GM19099 (cell line): Measurements from ENCODE around the gene BGN.

Source experiments
- POLR2A ChIP-seq: IDR thresholded peaks from 3 replicates; pipeline ENCODE4 v1.6.1; 2011; ENCODE audit warnings: low read depth; ENCODE audit not compliant: insufficient read length; ENCODE audit errors: extremely low read depth

BGN gene

GRCh38 chrX:153471663-153472280, 23.0 kb upstream of the BGN start:
- no peak for TF ChIP-seq POLR2A

- TF ChIP-seq POLR2A = no peak
These were observed 21.7 kb upstream of the BGN start for GRCh38 chrX:153473126-153473525.

- TF ChIP-seq POLR2A = no peak
These were observed 20.5 kb upstream of the BGN start for GRCh38 chrX:153474266-153474665.

DNA sequence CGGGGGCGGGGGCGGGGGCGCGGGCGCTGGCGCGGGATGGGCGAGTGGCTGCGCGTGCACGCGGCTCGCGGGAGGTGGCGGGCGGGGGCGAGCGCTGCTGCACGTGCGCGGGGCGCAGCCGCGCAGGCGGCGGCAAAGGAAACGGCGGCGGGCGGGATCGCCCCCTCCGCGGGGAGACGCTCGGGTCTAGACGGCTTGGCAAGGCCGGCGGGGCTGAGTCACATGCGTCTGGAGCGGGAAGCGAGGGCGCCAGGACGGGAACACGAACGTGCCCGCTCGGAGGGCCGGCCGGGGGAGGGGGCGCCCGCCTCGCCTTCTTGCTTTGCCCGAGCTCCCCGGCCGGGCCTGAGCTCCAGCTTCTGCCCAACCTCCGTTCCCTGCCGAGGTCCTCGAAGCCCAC, 20.1 kb upstream of the BGN start:
- TF ChIP-seq POLR2A = no peak

DNA sequence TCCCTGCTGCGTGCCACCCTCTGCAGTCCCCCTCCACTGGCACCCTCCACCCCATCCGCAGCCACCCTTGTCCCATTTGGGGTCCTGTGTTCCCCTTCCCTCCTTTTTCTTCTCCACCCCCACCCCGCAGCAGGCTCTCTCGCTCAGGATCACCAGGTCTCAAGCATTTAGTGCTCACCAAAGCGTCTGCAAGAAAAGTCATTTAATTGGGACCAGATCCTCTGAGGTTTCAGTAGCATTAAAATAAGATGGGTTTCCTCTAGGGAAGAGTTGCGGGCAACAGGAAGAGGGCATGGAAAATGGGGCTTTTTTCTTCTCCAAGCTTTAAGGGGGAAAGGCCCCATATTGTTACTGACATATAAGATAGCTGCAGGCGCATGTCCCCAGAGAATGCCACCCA, 19.5 kb upstream of the BGN start:
- no peak for TF ChIP-seq POLR2A

GRCh38 chrX:153475751-153476281, 19.0 kb upstream of the BGN start:
- no peak for TF ChIP-seq POLR2A

- no peak for TF ChIP-seq POLR2A
These were observed 18.0 kb upstream of the BGN start for GRCh38 chrX:153476666-153477363.

DNA sequence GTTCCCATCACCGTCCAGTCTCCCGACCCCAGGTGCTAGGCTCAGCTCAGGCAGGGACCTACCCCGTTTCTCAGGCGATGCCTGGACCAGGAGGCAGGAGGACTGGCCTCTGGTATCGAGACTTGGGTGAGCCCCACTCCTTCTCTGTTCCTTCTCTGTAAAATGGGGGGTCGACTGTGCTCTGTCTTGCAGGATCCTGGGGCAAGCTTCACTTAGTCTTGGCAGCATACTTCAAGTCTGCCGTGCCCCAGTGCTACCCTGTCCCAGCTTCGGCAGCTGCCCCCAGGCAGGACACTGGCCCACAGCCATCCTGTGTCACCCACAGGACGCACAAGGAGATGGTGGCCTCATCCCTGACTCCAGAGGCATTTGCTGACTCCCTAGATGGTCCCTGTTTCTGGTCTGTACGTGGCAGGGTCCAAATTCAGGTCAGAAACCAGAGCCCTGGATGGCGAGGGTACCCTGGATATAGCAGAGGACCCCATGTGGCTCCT, 17.4 kb upstream of the BGN start:
- no peak for TF ChIP-seq POLR2A

DNA sequence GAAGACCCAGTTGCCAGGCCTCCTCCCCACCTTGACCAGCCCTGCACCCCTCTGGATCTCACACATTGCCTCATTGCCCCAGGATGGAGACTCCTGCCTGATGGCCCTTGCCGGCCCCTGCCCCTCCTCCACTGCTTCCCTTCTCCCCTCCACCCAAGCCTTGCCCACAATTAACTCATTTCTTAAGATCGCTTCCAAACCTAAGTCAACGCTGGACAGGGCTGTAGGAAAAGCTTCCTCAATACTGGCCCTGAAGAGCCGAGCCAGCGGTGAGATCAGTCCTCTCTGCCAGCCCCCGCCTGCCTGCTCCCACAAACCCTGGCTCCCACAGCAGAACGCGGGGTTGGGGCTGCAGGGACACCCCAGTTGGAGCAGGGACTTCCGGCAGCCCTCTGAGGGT, 16.9 kb upstream of the BGN start:
- no peak for TF ChIP-seq POLR2A

DNA sequence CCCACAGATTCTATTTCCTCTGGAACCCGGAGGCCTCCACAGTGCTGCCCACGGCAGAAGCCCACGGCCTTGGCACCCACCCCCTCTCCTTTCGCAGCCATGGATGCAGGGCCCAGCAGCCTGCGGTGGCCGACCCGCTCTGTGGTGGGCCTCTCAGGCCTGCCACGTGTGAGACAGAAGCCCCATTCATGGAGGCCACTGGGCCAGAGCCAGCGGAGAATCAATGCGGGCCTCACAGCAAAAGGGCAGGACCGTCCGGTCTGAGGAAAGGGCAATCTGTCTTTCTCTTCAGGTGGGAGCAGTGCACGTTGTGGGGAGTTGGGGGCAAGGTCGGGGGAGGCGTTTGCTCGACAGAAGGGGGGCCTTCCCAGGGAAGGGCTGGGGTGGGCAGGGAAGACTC, 16.0 kb upstream of the BGN start:
- no peak for TF ChIP-seq POLR2A

DNA sequence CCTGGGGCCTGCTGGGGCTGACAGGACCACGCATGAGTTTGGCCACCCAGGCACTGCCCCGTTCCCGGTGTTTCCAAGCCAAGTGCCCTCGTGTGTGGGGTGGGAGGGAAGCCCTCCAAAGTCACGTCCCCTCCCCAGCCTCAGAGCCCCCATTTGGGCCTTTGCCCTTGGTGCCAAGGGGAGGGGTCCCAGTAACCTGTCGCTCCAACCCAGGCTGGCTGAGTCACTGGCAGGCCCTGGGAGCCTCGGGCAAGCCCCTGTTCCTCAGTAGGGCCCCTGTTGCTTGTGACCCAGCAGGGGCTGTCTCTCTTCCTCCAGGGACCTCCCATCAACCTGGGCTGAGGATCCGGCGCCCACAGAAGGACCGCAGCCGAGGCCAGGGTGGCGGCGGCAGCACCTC, 13.7 kb upstream of the BGN start:
- no peak for TF ChIP-seq POLR2A

DNA sequence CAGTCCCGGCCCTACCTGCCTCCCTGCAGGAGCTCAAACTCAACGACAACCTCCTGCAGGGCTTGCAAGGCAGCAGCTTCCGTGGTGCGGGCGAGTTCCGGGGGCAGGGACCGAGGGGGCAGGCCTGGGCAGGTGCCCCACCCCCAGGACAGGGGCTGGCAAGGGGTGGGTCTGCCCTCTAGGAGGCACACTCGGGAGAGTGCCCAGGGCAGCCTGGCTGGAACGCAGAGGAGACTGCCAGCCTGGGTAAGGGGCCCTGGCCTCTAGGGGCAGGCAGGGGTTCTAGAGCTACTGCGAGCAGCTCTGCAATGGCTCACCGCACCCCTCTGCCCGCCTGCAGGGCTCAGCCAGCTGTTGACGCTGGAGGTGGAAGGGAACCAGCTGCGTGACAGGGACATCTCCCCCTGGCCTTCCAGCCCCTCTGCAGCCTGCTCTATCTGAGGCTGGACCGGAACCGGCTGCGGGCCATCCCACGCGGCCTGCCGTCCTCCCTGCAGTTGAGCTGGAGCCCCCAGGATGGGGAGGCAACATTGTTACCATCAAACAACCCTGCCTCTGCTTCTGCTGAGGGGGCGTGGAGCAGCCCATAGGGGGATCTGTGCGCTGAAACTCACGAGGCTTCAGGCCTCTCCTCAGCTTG, 12.3 kb upstream of the BGN start:
- no peak for TF ChIP-seq POLR2A

DNA sequence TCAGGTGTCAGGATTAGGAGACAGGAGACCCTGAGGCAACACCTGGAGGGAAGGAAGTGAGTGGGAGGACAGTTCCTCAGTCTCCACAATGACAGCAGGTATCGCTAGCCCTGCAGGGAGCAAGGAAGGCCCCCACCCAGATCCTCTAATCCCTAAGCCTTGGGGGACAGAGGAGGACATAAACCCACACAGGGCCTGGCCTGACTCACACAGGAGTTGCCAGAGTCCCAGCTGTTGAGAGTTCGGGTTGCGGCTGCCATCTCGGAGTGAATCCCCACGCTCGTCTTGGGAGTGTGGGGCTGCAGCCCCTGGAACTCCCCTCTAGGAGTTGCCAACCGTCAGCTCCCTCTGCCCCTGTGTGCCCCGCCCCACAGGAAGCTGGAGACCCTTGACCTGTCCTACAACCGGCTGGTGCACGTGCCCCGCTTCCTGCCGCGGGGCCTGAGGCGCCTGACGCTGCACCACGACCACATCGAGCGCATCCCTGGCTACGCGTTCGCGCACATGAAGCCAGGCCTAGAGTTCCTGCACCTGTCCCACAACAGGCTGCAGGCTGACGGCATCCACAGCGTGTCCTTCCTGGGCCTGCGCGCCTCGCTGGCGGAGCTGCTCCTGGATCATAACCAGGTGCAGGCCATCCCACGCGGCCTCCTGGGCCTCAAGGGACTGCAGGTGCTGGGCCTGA, 9.2 kb upstream of the BGN start:
- TF ChIP-seq POLR2A = no peak

DNA sequence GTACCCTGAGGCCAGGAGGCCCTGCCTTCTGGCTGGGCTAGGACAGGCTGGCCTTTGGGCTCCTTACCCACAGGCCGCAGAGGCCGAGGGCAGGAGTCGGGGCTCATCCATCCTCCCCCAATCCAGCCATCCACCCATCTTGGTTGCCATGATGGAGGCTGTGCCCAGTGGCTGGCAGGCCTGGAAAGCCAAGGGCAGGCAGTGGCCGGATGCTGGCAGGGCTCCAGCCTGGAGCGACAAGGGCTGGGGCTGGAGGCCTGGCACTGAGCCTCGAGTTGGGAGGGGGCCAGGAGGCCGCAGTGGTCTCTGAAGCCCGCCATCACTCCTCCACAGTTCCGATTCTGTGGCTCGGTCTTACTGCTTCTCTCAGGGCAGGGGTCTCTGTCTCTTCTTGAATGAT, 8.6 kb upstream of the BGN start:
- TF ChIP-seq POLR2A = no peak

GRCh38 chrX:153487590-153488071, 7.1 kb upstream of the BGN start:
- no peak for TF ChIP-seq POLR2A
